COR-L47 (cell line): ENCODE data around the gene MAN2A1.

Experiments
- DNase-seq: peaks from one replicate; lab custom pipeline; 2025; lab: John Stamatoyannopoulos, UW

The MAN2A1 gene

DNA sequence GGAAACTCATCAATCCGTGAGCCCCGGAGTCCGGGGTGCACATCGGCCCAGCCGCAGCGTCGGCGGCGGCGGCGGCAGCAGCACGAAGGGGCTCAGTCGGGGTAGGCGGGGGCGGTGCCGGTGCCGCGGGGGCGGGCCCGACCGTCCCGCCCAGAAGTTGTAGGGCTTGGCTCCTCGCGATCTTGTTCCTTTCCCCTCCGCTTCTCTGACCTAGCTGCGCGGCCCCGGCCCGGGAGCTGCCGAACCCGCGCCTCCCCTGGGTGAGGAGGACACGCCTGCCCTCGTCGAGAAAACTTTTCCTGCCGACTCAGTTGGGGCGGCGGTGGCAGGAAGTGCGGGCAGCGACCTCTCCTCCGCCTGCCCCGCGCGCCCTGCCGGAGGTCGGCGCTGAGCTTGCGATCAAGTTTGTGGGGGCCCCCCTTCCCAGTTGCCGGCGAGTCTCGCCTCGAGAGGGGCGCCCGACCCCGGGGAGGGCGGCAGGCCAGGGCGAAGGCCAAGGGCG lies at the start of gene MAN2A1:
TSS of gene MAN2A1 (plus strand) at position 188 of the 502 bp plus-strand sequence. CDS start 491 bp downstream, outside the sequence.
- no peak for DNase-seq

DNA sequence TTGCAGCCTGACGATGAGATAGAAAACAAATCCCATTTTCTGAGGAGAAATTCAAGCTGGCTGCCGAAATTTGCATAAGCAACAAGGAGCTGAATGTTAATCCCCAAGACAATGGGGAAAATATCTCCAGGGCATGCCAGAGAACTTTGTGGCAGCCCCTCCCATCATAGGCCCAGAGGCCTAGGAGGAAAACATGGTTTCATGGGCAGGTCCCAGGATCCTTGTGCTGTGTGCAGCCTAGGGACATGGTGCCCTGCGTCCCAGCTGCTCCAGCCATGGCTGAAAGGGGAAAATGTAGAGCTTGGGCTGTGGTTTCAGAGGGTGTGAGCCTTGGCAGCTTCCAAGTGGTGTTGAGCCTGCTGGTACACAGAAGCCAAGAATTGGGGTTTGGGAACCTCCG lies 48.8 kb upstream of the MAN2A1 start:
- no peak for DNase-seq

DNA sequence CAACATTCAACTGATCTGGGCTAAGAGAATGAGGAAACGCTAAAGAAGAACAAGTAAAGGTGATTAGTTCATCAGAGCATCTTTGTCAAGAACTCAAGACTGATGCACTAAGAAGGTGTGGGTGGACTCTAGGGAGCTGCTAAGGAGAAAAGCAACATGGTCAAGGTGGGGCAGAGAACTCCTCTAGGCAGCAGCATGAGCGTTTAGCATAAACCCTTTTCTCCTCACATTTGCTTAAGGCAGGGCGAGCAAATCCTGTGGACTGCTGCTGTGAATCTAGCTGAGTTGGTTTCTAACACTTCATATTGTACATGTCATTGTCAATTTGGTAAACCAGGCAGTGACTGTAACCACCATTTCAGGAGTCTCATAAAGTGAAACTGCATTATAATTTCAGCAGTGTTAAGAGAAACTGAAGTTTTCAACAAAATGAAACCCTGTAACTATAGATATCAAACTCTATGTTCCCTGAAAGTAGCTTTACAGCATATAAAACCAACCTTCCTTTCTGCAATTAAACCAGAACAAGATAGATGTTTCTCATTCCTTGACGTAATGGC lies 45.9 kb upstream of the MAN2A1 start:
- no peak for DNase-seq

DNA sequence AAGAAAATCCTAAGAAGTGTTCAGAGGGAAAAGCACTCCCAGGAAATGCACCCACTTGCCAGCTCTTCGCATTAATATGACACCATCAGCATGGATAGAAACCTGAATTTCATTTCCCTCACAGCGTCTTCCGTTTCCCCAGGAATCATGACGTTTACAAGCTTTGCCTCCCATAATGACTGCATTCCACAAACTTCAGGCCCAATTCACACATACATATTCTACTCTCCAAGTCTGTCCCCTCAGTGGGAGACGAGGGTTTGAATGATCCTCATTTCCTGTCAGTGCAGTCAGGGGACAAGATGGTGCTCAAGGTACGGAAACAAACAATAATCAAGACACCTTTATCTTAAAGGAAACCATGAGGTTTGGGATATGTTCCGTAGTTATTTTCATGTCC lies 44.9 kb upstream of the MAN2A1 start:
- DNase-seq = no peak

- DNase-seq = peak; percentile 89
These were observed 44.0 kb upstream of the MAN2A1 start for GRCh38 chr5:109645707-109646192.

- no peak for DNase-seq
These were observed 40.4 kb upstream of the MAN2A1 start for GRCh38 chr5:109649318-109649717.

- DNase-seq = no peak
These were observed 39.2 kb upstream of the MAN2A1 start for GRCh38 chr5:109650493-109650892.

DNA sequence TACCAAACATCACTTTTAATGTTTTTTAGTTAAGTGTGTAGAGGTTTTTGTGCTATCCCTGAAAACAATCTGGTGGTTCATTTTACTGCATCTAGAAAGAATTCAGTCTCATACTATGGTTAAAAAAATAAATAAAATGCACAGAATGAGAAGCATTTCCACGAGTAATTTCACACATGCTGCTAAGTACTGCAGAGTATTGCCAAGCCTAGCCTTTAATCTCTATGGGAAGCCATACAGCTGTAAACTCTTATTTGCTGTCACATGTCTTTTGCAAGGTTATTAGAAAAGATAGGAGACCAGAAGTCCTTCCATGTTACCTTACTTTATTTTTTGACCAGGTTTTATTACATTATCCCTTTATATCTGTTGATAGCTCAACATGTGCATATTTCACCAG lies 37.6 kb upstream of the MAN2A1 start:
- no peak for DNase-seq

DNA sequence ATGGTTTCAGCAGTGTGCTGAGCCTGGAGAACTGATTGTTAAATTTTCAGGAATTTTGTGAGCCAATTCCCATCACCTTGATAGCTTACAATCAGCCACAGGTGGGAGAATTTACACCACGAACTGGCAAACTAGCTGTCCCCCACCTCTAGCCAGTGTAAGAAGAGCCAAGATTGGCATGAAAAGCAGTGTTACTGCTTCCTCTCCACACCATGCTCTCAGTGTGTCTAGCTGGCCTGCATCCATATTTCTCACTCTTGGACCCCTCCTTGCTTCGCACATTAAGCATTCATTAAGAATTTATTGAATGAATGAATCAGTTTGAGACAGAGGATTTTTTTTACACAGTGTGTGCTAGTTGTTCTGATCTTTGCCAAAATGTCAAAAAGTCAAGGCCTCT lies 36.7 kb upstream of the MAN2A1 start:
- DNase-seq = no peak

- DNase-seq = no peak
These were observed 36.0 kb upstream of the MAN2A1 start for GRCh38 chr5:109653561-109654239.

- no peak for DNase-seq
These were observed 35.3 kb upstream of the MAN2A1 start for GRCh38 chr5:109654455-109654854.

DNA sequence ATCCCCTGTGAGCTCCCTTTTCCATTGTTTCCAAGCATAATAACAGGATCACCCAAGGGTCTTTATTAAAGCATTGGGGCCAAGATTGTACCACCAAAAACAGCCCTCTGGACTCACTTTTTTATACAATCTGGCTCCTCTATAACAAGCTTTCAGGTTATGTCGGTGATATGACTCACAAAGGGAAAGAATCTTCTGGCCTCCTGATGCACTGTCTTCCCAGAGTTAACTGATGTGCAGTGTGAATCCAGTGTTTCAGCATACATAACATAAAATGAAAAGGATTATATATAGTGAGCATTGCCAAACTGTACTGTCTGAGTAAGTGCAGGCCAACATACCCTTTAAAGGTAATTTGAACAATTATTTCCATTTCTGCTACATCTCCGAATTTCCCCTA lies 33.9 kb upstream of the MAN2A1 start:
- no peak for DNase-seq

- DNase-seq = no peak
These were observed 32.9 kb upstream of the MAN2A1 start for GRCh38 chr5:109656829-109657228.

GRCh38 chr5:109659901-109660300 lies 29.8 kb upstream of the MAN2A1 start:
- DNase-seq = no peak

DNA sequence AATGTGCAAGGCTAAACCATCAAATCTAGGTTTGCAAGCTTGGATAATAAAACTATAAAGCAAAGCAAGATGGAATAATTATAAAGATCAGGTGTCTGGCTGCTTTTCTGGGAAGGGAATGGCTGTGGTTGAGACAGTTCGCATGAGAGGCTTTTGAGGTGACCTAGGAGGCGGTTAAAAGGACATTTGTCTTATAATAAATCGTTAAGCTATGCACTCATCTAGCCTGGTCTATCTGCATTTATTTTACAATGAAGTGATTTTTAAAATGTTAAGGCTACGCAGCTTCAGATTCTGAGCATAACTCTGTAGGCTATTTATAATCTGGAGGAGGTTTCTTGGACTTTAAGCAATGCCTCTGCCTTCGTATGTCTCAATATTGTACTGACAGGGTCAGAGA lies 29.4 kb upstream of the MAN2A1 start:
- DNase-seq = no peak

DNA sequence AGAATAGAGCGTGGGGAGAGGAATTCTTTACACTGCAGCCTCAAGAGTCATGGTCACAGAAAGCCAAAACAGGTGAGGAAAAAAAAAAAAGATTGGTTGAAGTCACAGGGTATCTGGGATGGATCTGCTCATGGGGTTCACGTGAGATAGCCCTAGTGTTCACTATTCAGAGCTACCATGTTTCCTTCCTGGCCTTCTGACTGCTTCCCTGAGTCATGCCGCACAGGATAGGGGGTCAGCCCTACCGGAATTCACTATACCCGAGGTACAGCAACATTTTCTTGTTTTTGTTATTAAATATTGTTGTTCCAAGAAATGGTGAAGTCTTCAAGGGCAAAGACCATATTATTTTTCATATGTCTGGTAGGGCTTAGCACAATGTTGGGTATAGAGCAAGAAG lies 21.5 kb upstream of the MAN2A1 start:
- DNase-seq = no peak

- no peak for DNase-seq
These were observed 20.9 kb upstream of the MAN2A1 start for GRCh38 chr5:109668668-109669422.

GRCh38 chr5:109669991-109670706 lies 19.6 kb upstream of the MAN2A1 start:
- DNase-seq = peak; percentile 14

DNA sequence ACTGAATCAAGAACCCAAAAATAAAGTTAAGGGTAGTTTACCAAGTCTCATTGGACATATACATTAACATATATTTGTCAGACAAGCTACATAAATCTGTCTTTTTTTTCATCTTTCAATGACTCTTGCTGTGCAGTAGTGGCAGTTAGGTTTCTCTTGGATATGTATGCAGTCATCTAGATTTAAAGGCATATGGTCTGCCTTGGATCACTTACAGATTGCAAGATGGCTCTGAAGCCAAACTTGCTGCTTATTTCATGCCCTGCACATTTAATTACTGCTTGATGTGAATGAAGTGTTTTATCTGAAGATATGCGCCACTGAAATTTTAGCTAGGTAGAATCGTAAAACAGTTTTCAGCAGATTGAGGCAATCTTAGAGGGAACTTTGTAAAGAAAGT lies 18.6 kb upstream of the MAN2A1 start:
- no peak for DNase-seq

GRCh38 chr5:109674596-109674995 lies 15.1 kb upstream of the MAN2A1 start:
- DNase-seq = no peak

DNA sequence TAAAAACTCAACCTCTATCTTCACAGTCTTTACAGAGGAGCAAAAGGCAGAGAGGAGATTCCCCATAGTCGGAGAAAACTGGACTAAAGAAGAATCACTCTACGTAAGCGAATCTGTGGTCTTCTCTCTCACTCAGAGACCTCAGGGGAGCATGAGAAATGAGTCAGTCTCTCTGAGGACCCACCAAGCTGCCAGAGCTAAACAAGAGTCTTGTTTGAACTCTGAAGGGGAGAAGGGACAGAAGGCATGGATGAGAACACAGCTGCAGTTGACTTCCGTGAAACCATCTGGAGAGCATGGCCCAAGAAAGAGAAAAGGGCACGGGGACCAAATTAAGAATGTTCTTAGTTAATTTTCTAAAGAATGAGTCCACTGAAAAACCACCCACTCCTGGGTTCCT lies 12.8 kb upstream of the MAN2A1 start:
- DNase-seq = no peak

DNA sequence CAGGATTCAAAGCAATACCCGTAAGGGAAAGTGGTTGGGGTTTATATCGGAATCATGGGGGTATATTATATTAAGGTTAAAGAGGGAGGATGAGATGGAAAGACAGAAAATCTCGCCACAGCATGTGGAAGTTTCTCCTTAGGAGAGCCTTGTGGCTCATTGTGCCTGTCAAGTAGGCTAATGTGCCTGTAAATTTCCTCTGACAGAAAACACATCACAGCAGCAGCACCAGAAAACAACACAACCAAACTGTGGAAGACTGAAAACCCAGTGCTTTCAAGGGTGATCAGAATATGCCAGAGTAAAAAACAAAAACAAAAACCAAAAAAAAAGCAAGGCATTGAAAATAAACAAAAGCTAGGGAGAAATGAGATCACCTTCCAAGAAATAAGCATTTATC lies 11.3 kb upstream of the MAN2A1 start:
- DNase-seq = no peak
